H9 (cell line): ENCODE measurements around the gene TEX10. TPM values are rescaled to one million over a fixed set of nuclear protein-coding genes. Genes with fewer than 3 reads are reported as not detected.

ENCODE experiments used
- DNase-seq: peaks from one replicate; pipeline ENCODE4 v3.0.0-alpha.2; 2017
- H2AFZ ChIP-seq: one replicate; pipeline ENCODE4 v1.6.1; 2013; ENCODE audit warnings: mild to moderate bottlenecking, low read length, control low read depth, moderate library complexity
- H2AK5ac ChIP-seq: 2 replicates; pipeline ENCODE4 v1.6.1; 2013; ENCODE audit warnings: low read length, control low read depth, mixed read lengths; ENCODE audit not compliant: insufficient read length
- H2BK120ac ChIP-seq: one replicate; pipeline ENCODE4 v1.6.1; 2013; ENCODE audit warnings: low read depth, mild to moderate bottlenecking, low read length, control low read depth, inconsistent platforms; ENCODE audit not compliant: poor library complexity, severe bottlenecking
- H2BK12ac ChIP-seq: 2 replicates; pipeline ENCODE4 v1.6.1; 2013; ENCODE audit warnings: low read length, control low read depth, mixed read lengths, low read depth; ENCODE audit not compliant: insufficient read length
- H2BK15ac ChIP-seq: 2 replicates; pipeline ENCODE4 v1.6.1; 2013; ENCODE audit warnings: low read depth, low read length, control low read depth
- H2BK20ac ChIP-seq: one replicate; pipeline ENCODE4 v1.6.1; 2013; ENCODE audit warnings: low read depth, mild to moderate bottlenecking, low read length, control low read depth, inconsistent platforms; ENCODE audit not compliant: poor library complexity, severe bottlenecking
- H2BK5ac ChIP-seq: 2 replicates; pipeline ENCODE4 v1.6.1; 2013; ENCODE audit warnings: low read length, control low read depth, mixed read lengths; ENCODE audit not compliant: insufficient read length
- H3K14ac ChIP-seq: 2 replicates; pipeline ENCODE4 v1.6.1; 2013; ENCODE audit warnings: low read length, control low read depth; ENCODE audit not compliant: insufficient read depth
- H3K18ac ChIP-seq: 2 replicates; pipeline ENCODE4 v1.6.1; 2013; ENCODE audit warnings: low read depth, mild to moderate bottlenecking, mixed read lengths, low read length, control low read depth; ENCODE audit not compliant: insufficient read length
- H3K23ac ChIP-seq: 2 replicates; pipeline ENCODE4 v1.6.1; 2013; ENCODE audit warnings: low read length, control low read depth, mixed read lengths, low read depth; ENCODE audit not compliant: insufficient read length
- H3K23me2 ChIP-seq: 2 replicates; pipeline ENCODE4 v1.6.1; 2013; ENCODE audit warnings: low read depth, mild to moderate bottlenecking, mixed read lengths, low read length, control low read depth; ENCODE audit not compliant: insufficient read length, poor library complexity, severe bottlenecking
- H3K27ac ChIP-seq: 2 replicates; pipeline ENCODE4 v1.5.1; 2013; ENCODE audit warnings: low read length, control low read depth, mixed read lengths, low read depth; ENCODE audit not compliant: insufficient read length
- H3K27me3 ChIP-seq: 2 replicates; pipeline ENCODE4 v1.6.1; 2013; ENCODE audit warnings: low read length, control low read depth, inconsistent platforms; ENCODE audit not compliant: insufficient read depth
- H3K4ac ChIP-seq: 2 replicates; pipeline ENCODE4 v1.6.1; 2013; ENCODE audit warnings: low read depth, mild to moderate bottlenecking, control low read depth, inconsistent platforms, low read length, moderate library complexity
- H3K4me1 ChIP-seq: 2 replicates; pipeline ENCODE4 v1.6.1; 2013; ENCODE audit warnings: low read length, control low read depth, inconsistent platforms; ENCODE audit not compliant: insufficient read depth
- H3K4me2 ChIP-seq: 2 replicates; pipeline ENCODE4 v1.6.1; 2013; ENCODE audit warnings: low read length, control low read depth, mixed read lengths; ENCODE audit not compliant: insufficient read length, insufficient read depth
- H3K56ac ChIP-seq: 2 replicates; pipeline ENCODE4 v1.6.1; 2013; ENCODE audit warnings: low read depth, mild to moderate bottlenecking, mixed read lengths, low read length, control low read depth; ENCODE audit not compliant: insufficient read length
- H3K79me1 ChIP-seq: 2 replicates; pipeline ENCODE4 v1.6.1; 2013; ENCODE audit warnings: low read depth, mild to moderate bottlenecking, moderate library complexity, low read length, control low read depth, inconsistent platforms; ENCODE audit not compliant: insufficient read depth, poor library complexity, severe bottlenecking
- H3K79me2 ChIP-seq: 2 replicates; pipeline ENCODE4 v1.6.1; 2013; ENCODE audit warnings: low read length, control low read depth, inconsistent platforms; ENCODE audit not compliant: insufficient read depth
- H3K9ac ChIP-seq: 2 replicates; pipeline ENCODE4 v1.6.1; 2013; ENCODE audit warnings: low read length, control low read depth, mixed read lengths; ENCODE audit not compliant: insufficient read length; ENCODE audit errors: extremely low read depth
- H3K9me3 ChIP-seq: one replicate; pipeline ENCODE4 v1.6.1; 2013; ENCODE audit warnings: low read depth, low read length, inconsistent platforms; ENCODE audit not compliant: control insufficient read depth
- H3T11ph ChIP-seq: one replicate; pipeline ENCODE4 v1.6.1; 2013; ENCODE audit warnings: mild to moderate bottlenecking, low read length, control low read depth, inconsistent platforms
- H4K20me1 ChIP-seq: one replicate; pipeline ENCODE4 v1.6.1; 2013; ENCODE audit not compliant: control insufficient read depth, insufficient read length, insufficient read depth
- H4K5ac ChIP-seq: 2 replicates; pipeline ENCODE4 v1.6.1; 2013; ENCODE audit warnings: low read depth, mild to moderate bottlenecking, mixed read lengths, low read length, control low read depth; ENCODE audit not compliant: insufficient read length
- H4K8ac ChIP-seq: replicated peaks from 2 replicates; pipeline ENCODE4 v1.6.1; 2013; ENCODE audit warnings: low read length, control low read depth, mixed read lengths, low read depth; ENCODE audit not compliant: insufficient read length
- H4K91ac ChIP-seq: 2 replicates; pipeline ENCODE4 v1.6.1; 2013; ENCODE audit warnings: low read depth, mild to moderate bottlenecking, moderate library complexity, mixed read lengths, low read length, control low read depth; ENCODE audit not compliant: insufficient read length
- H3K27ac Mint-ChIP-seq, 3 experiments: 2 replicates in 2 of 3; 3 replicates in 1 of 3; pipeline ENCODE4 v1.8.0; 2020 to 2021; ENCODE audit warnings: mixed read lengths in 3 of 3, mild to moderate bottlenecking in 1 of 3, moderate library complexity in 1 of 3
- H3K27me3 Mint-ChIP-seq: 2 replicates; pipeline ENCODE4 v1.8.0; 2021; ENCODE audit warnings: low read depth, mild to moderate bottlenecking, moderate library complexity, mixed read lengths
- H3K36me3 Mint-ChIP-seq, 3 experiments: 2 replicates in 2 of 3; 3 replicates in 1 of 3; pipeline ENCODE4 v1.8.0; 2020 to 2021; ENCODE audit warnings: low read depth in 3 of 3, mixed read lengths in 3 of 3; ENCODE audit not compliant: insufficient read depth in 1 of 3
- H3K4me1 Mint-ChIP-seq, 2 experiments: 2 replicates each; pipeline ENCODE4 v1.8.0; 2020; ENCODE audit warnings: mixed read lengths in 2 of 2
- H3K4me3 Mint-ChIP-seq, 2 experiments: 2 replicates in 1 of 2; 3 replicates in 1 of 2; pipeline ENCODE4 v1.8.0; 2020 to 2021; ENCODE audit warnings: mild to moderate bottlenecking in 2 of 2, mixed read lengths in 2 of 2, moderate library complexity in 1 of 2
- H3K9me3 Mint-ChIP-seq, 2 experiments: 2 replicates in 1 of 2; 3 replicates in 1 of 2; pipeline ENCODE4 v1.8.0; 2020; ENCODE audit warnings: mild to moderate bottlenecking in 2 of 2, mixed read lengths in 2 of 2, moderate library complexity in 1 of 2
- CTCF ChIP-seq: fragments of 200-600 bp; sonication (generic); conservative IDR thresholded peaks from 3 replicates; pipeline ENCODE4 v1.8.0; 2021; ENCODE audit warnings: antibody characterized with exemption, mild to moderate bottlenecking
- WGBS: extraction: QIAGEN DNeasy Blood & Tissue Kit; methylation state at CpG from one replicate; pipeline ENCODE4 v1.1.7; 2013; ENCODE audit warnings: missing lambda C conversion rate, low lambda C conversion rate, mixed read lengths; ENCODE audit not compliant: insufficient read length; ENCODE audit errors: extremely low coverage; 5-methylcytosine and 5-hydroxymethylcytosine counted together
- total RNA-seq: library from RNA; stranded (reverse); gene quantifications from 2 replicates; pipeline ENCODE4 v1.2.1, GENCODE V29; 2021

TEX10 gene
- total RNA-seq, 1 experiment from 2014 or later: 70.8 TPM

- Histone ChIP-seq H2BK120ac (no peak overlapping the region), H3K4me2 (no peak overlapping the region), H3K79me2 (no peaks in the 10 kb centered on the region; the same call in 1 of the 2 replicates), H3K9ac (no peak overlapping the region), H2AFZ (no peak overlapping the region), H4K5ac (no peak overlapping the region), H3K27ac (no peak overlapping the region), H3K79me1 (no peaks in the 10 kb centered on the region), H3K18ac (no peak overlapping the region), H3T11ph (no peak overlapping the region), H3K4ac (no peak overlapping the region), H4K8ac (no peak overlapping the region), H3K4me1 (no peaks in the 10 kb centered on the region), H3K14ac (no peak overlapping the region), H3K9me3 (peaks cover 13% of the 10 kb centered on the region), H2BK15ac (no peak overlapping the region), H3K56ac (no peak overlapping the region), H2AK5ac (no peak overlapping the region), H2BK12ac (no peak overlapping the region), H2BK5ac (no peak overlapping the region), H4K91ac (no peak overlapping the region), H2BK20ac (no peak overlapping the region), H3K23ac (no peak overlapping the region), H3K23me2 (no peaks in the 10 kb centered on the region), H3K27me3 (no peaks in the 10 kb centered on the region), H4K20me1 (no peaks in the 10 kb centered on the region)
- H3K4me3 Mint-ChIP-seq: no peak overlapping the region
- TF ChIP-seq CTCF: no peak
- no CpG with 5 or more reads among the region's 9 CpGs for WGBS
- peaks cover 13 to 60% (median 32%) of the 10 kb centered on the region in 3 experiments for H3K36me3 Mint-ChIP-seq
- no peak overlapping the region for H3K27ac Mint-ChIP-seq
- DNase-seq: no peak
- H3K27me3 Mint-ChIP-seq: peaks cover 5% of the 10 kb centered on the region; the same call in 1 of the 2 replicates
- peaks cover 22 to 31% of the 10 kb centered on the region in 2 experiments for H3K9me3 Mint-ChIP-seq
- H3K4me1 Mint-ChIP-seq: peaks cover 13 to 19% of the 10 kb centered on the region in 2 experiments
Measured at GRCh38 chr9:100368672-100369071, 15.9 kb upstream of the TEX10 start.
